IMR-90 (cell line): ENCODE measurements around the gene ZC3H7B. TPM values are rescaled to one million over a fixed set of nuclear protein-coding genes. Genes with fewer than 3 reads are reported as not detected.

Source experiments
- ATAC-seq: fragments of 200-7000 bp; cut with Tn5 transposase; 2 replicates; pipeline ENCODE4 v1.9.1; 2020; ENCODE audit warnings: low read depth, mild to moderate bottlenecking, moderate library complexity
- BruUV-seq: library from RNA; stranded (reverse); fragments of 400-500 nt; replicated peaks from 2 replicates; lab custom pipeline; 2021; lab: Mats Ljungman, UMichigan
- CTCF ChIA-PET: fragments of 300-600 bp; formaldehyde crosslinking; extraction: SDS; loops from one replicate; lab custom pipeline; 2021; ENCODE audit warnings: antibody characterized with exemption; lab: Yijun Ruan, JAX
- POLR2A ChIA-PET: fragments of 300-600 bp; sonication (Branson Sonifier 250); formaldehyde crosslinking; loops from one replicate; lab custom pipeline; 2022; ENCODE audit warnings: antibody characterized with exemption; ENCODE audit not compliant: unreplicated experiment; lab: Charles Lee
- DNase-seq: peaks from one replicate; pipeline ENCODE4 v3.0.0; 2013
- H2AFZ ChIP-seq: replicated peaks from 2 replicates; pipeline ENCODE3; 2013; ENCODE audit warnings: low read length, mild to moderate bottlenecking; ENCODE audit not compliant: poor library complexity
- H2AK5ac ChIP-seq: 2 replicates; pipeline ENCODE4 v1.6.1; 2013; ENCODE audit warnings: low read depth, low read length, inconsistent platforms
- H2AK9ac ChIP-seq: replicated peaks from 2 replicates; pipeline ENCODE3; 2013; ENCODE audit warnings: mild to moderate bottlenecking, low read depth, low read length, moderate library complexity; ENCODE audit not compliant: poor library complexity
- H2BK120ac ChIP-seq: 2 replicates; pipeline ENCODE4 v1.6.1; 2013; ENCODE audit warnings: low read depth, low read length, inconsistent platforms
- H2BK15ac ChIP-seq: 3 replicates; pipeline ENCODE4 v1.6.1; 2013; ENCODE audit warnings: low read depth, low read length, inconsistent platforms
- H2BK20ac ChIP-seq: 2 replicates; pipeline ENCODE4 v1.6.1; 2013; ENCODE audit warnings: low read depth, mild to moderate bottlenecking, inconsistent platforms, low read length, moderate library complexity
- H2BK5ac ChIP-seq: 2 replicates; pipeline ENCODE4 v1.6.1; 2013; ENCODE audit warnings: mild to moderate bottlenecking, low read depth, low read length, inconsistent platforms; ENCODE audit not compliant: poor library complexity, severe bottlenecking
- H3K14ac ChIP-seq: replicated peaks from 2 replicates; pipeline ENCODE4 v1.6.1; 2013; ENCODE audit warnings: low read depth, low read length, inconsistent platforms
- H3K18ac ChIP-seq: 2 replicates; pipeline ENCODE4 v1.6.1; 2013; ENCODE audit warnings: low read depth, low read length, control low read depth
- H3K23ac ChIP-seq: 2 replicates; pipeline ENCODE4 v1.6.1; 2013; ENCODE audit warnings: low read depth, low read length, inconsistent platforms
- H3K27ac ChIP-seq: 2 replicates; pipeline ENCODE4 v1.5.1; 2013; ENCODE audit warnings: mild to moderate bottlenecking, control low read depth, low read length; ENCODE audit not compliant: insufficient read depth
- H3K27me3 ChIP-seq: 2 replicates; pipeline ENCODE4 v1.6.1; 2013; ENCODE audit warnings: low read length; ENCODE audit not compliant: control insufficient read depth, insufficient read depth
- H3K36me3 ChIP-seq: 2 replicates; pipeline ENCODE4 v1.6.1; 2013; ENCODE audit warnings: low read length, mixed read lengths; ENCODE audit not compliant: control insufficient read depth, insufficient read depth
- H3K4ac ChIP-seq: 2 replicates; pipeline ENCODE4 v1.6.1; 2013; ENCODE audit warnings: low read depth, low read length, inconsistent platforms
- H3K4me1 ChIP-seq: 2 replicates; pipeline ENCODE4 v1.6.1; 2013; ENCODE audit warnings: low read length, mixed read lengths; ENCODE audit not compliant: control insufficient read depth, insufficient read depth
- H3K4me2 ChIP-seq: 2 replicates; pipeline ENCODE4 v1.6.1; 2013; ENCODE audit warnings: low read depth, mild to moderate bottlenecking, control low read depth, low read length, moderate library complexity
- H3K4me3 ChIP-seq: 2 replicates; pipeline ENCODE4 v1.5.1; 2013; ENCODE audit warnings: low read depth, mild to moderate bottlenecking, control low read depth, low read length, moderate library complexity; ENCODE audit not compliant: insufficient read depth
- H3K56ac ChIP-seq: 2 replicates; pipeline ENCODE4 v1.6.1; 2013; ENCODE audit warnings: low read length, inconsistent platforms; ENCODE audit not compliant: insufficient read depth; ENCODE audit errors: extremely low read depth
- H3K79me1 ChIP-seq, 2 experiments: 2 replicates each; pipeline ENCODE4 v1.6.1; 2013; ENCODE audit warnings: low read length in 2 of 2, inconsistent platforms in 1 of 2, low read depth in 1 of 2
- H3K9ac ChIP-seq: 2 replicates; pipeline ENCODE4 v1.6.1; 2013; ENCODE audit warnings: low read depth, low read length, control low read depth
- H3K9me1 ChIP-seq: 2 replicates; pipeline ENCODE4 v1.6.1; 2013; ENCODE audit warnings: low read length, inconsistent platforms; ENCODE audit not compliant: insufficient read depth
- H3K9me3 ChIP-seq: 2 replicates; pipeline ENCODE4 v1.6.1; 2013; ENCODE audit warnings: low read length; ENCODE audit not compliant: control insufficient read depth, insufficient read depth
- H4K20me1 ChIP-seq: 2 replicates; pipeline ENCODE4 v1.6.1; 2013; ENCODE audit warnings: low read length, inconsistent platforms; ENCODE audit not compliant: insufficient read depth
- H4K5ac ChIP-seq: 2 replicates; pipeline ENCODE4 v1.6.1; 2013; ENCODE audit warnings: mild to moderate bottlenecking, low read depth, low read length, control low read depth
- H4K8ac ChIP-seq, 2 experiments: 2 replicates each; pipeline ENCODE4 v1.6.1; 2013; ENCODE audit warnings: low read depth in 2 of 2, low read length in 2 of 2, control low read depth in 1 of 2, inconsistent platforms in 1 of 2
- H4K91ac ChIP-seq: 2 replicates; pipeline ENCODE4 v1.6.1; 2013; ENCODE audit warnings: low read depth, low read length, inconsistent platforms; ENCODE audit not compliant: insufficient read depth
- BHLHE40 ChIP-seq: fragments of 150-350 bp; IDR thresholded peaks from 2 replicates; pipeline ENCODE4 v1.6.1; 2016; ENCODE audit warnings: mild to moderate bottlenecking, low read depth, low read length
- CEBPB ChIP-seq: IDR thresholded peaks from 2 replicates; pipeline ENCODE4 v1.6.1; 2012; ENCODE audit warnings: low read depth, low read length, improper control_type of control experiment
- CHD1 ChIP-seq: IDR thresholded peaks from 2 replicates; pipeline ENCODE4 v1.6.1; 2012; ENCODE audit warnings: low read depth, low read length, improper control_type of control experiment
- FOS ChIP-seq: fragments of 150-350 bp; IDR thresholded peaks from 2 replicates; pipeline ENCODE4 v1.6.1; 2016; ENCODE audit warnings: low read depth, low read length
- MAFK ChIP-seq: IDR thresholded peaks from 2 replicates; pipeline ENCODE4 v1.6.1; 2012; ENCODE audit warnings: low read depth, low read length, improper control_type of control experiment
- MAZ ChIP-seq: IDR thresholded peaks from 2 replicates; pipeline ENCODE4 v1.6.1; 2012; ENCODE audit warnings: low read depth, mild to moderate bottlenecking, low read length, improper control_type of control experiment, moderate library complexity, borderline replicate concordance
- MXI1 ChIP-seq: IDR thresholded peaks from 2 replicates; pipeline ENCODE4 v1.6.1; 2012; ENCODE audit warnings: low read depth, mild to moderate bottlenecking, low read length, moderate library complexity, borderline replicate concordance
- NFE2L2 ChIP-seq: fragments of 150-350 bp; IDR thresholded peaks from 2 replicates; pipeline ENCODE4 v1.6.1; 2016; ENCODE audit warnings: low read depth, mild to moderate bottlenecking, low read length
- POLR2A ChIP-seq: IDR thresholded peaks from 2 replicates; pipeline ENCODE4 v1.6.1; 2012; ENCODE audit warnings: mild to moderate bottlenecking, low read depth, low read length
- RAD21 ChIP-seq: IDR thresholded peaks from 2 replicates; pipeline ENCODE4 v1.6.1; 2012; ENCODE audit warnings: low read length, improper control_type of control experiment
- RCOR1 ChIP-seq: IDR thresholded peaks from 2 replicates; pipeline ENCODE4 v1.6.1; 2012; ENCODE audit warnings: mild to moderate bottlenecking, low read length, improper control_type of control experiment; ENCODE audit not compliant: insufficient replicate concordance
- RFX5 ChIP-seq: IDR thresholded peaks from 2 replicates; pipeline ENCODE4 v1.8.0; 2012; ENCODE audit warnings: low read depth, mild to moderate bottlenecking, low read length, moderate library complexity
- SMC3 ChIP-seq: fragments of 150-350 bp; IDR thresholded peaks from 2 replicates; pipeline ENCODE4 v1.6.1; 2016; ENCODE audit warnings: low read depth, mild to moderate bottlenecking, antibody characterized with exemption, low read length, moderate library complexity
- WGBS, 2 experiments: methylation state at CpG; one replicate each; pipeline versions ENCODE4 v1.1.5 to v1.1.7; 2013; ENCODE audit warnings: missing lambda C conversion rate in 2 of 2; ENCODE audit not compliant: insufficient read length in 1 of 2; ENCODE audit errors: extremely low coverage in 2 of 2; 5-methylcytosine and 5-hydroxymethylcytosine counted together
- dilution Hi-C: fragments of 300-500 bp; cut with HindIII; formaldehyde crosslinking; loops from one replicate; pipeline ENCODE4 v1.14.3; 2018; ENCODE audit warnings: low sequenced_read_pairs; ENCODE audit not compliant: unreplicated experiment
- in situ Hi-C: fragments of 300-500 bp; cut with MboI; formaldehyde crosslinking; loops from 3 replicates; pipeline ENCODE4 v1.14.3; 2019; ENCODE audit warnings: low sequenced_read_pairs, inconsistent platforms, mixed read lengths
- intact Hi-C: fragments of 100-400 bp; cut with micrococcal nuclease; formaldehyde crosslinking; loops from 2 replicates; pipeline ENCODE4 v1.10.0; 2022
- polyA plus RNA-seq, 3 experiments: library from polyadenylated mRNA; depleted of rRNA; stranded (reverse); fragments of >200 nt; gene quantifications; 2 replicates each; pipeline ENCODE4 v1.2.3, GENCODE V29; 2012; ENCODE audit warnings: low replicate concordance in 1 of 3
- total RNA-seq: library from RNA; depleted of rRNA; stranded (reverse); fragments of >200 nt; gene quantifications from 2 replicates; pipeline ENCODE4 v1.2.3, GENCODE V29; 2012
- TF ChIP-seq, protein P1 (sequence below): conservative IDR thresholded peaks from 2 replicates; pipeline ENCODE4 v1.5.1; 2012; ENCODE audit warnings: mild to moderate bottlenecking, low read depth, low read length, improper control_type of control experiment
- TF ChIP-seq, protein P2 (sequence below): fragments of 150-350 bp; IDR thresholded peaks from 2 replicates; pipeline ENCODE4 v1.6.1; 2016; ENCODE audit warnings: low read depth, mild to moderate bottlenecking, low read length, moderate library complexity, borderline replicate concordance
- TF ChIP-seq, protein P3 (sequence below): fragments of 150-350 bp; IDR thresholded peaks from 2 replicates; pipeline ENCODE4 v1.6.1; 2017; ENCODE audit warnings: mild to moderate bottlenecking, antibody characterized with exemption, low read length, low read depth

The ZC3H7B gene
- total and polyA plus RNA-seq, 2 of the 4 experiments (the other 2 are of a cell fraction), result 37.6 to 72.3 TPM

- Histone ChIP-seq H3K36me3 (peaks cover 79% of the 10 kb centered on the region), H4K91ac (no peak overlapping the region), H3K27ac (no peak overlapping the region), H3K9ac (no peak overlapping the region), H3K9me3 (no peaks in the 10 kb centered on the region), H4K8ac (no peak overlapping the region), H3K18ac (no peak overlapping the region), H3K14ac (no peak overlapping the region), H2BK5ac (no peak overlapping the region), H3K4me1 (peaks cover 2% of the 10 kb centered on the region; the same call in 1 of the 2 replicates), H4K5ac (no peak overlapping the region), H3K4me2 (no peak overlapping the region), H2BK15ac (no peak overlapping the region), H3K27me3 (no peaks in the 10 kb centered on the region), H3K56ac (no peak overlapping the region), H3K4ac (no peak overlapping the region), H3K4me3 (no peak overlapping the region), H2AFZ (no peak overlapping the region), H3K9me1 (peaks cover 23% of the 10 kb centered on the region), H3K79me1 (peaks cover 23 to 66% of the 10 kb centered on the region in 2 experiments), H4K20me1 (peaks cover 34% of the 10 kb centered on the region), H2BK20ac (no peak overlapping the region), H3K23ac (no peak overlapping the region), H2AK5ac (no peak overlapping the region), H2BK120ac (no peak overlapping the region), H2AK9ac (no peak overlapping the region)
- in situ Hi-C loops, result no loop called here
- TF ChIP-seq FOS (no peak), MXI1 (no peak), MAZ (no peak), RAD21 (no peak), NFE2L2 (no peak), BHLHE40 (no peak), RCOR1 (no peak), SMC3 (no peak), POLR2A (no peak), RFX5 (no peak), CEBPB (no peak), CHD1 (no peak), MAFK (no peak)
- TF ChIP-seq, protein P1, sequence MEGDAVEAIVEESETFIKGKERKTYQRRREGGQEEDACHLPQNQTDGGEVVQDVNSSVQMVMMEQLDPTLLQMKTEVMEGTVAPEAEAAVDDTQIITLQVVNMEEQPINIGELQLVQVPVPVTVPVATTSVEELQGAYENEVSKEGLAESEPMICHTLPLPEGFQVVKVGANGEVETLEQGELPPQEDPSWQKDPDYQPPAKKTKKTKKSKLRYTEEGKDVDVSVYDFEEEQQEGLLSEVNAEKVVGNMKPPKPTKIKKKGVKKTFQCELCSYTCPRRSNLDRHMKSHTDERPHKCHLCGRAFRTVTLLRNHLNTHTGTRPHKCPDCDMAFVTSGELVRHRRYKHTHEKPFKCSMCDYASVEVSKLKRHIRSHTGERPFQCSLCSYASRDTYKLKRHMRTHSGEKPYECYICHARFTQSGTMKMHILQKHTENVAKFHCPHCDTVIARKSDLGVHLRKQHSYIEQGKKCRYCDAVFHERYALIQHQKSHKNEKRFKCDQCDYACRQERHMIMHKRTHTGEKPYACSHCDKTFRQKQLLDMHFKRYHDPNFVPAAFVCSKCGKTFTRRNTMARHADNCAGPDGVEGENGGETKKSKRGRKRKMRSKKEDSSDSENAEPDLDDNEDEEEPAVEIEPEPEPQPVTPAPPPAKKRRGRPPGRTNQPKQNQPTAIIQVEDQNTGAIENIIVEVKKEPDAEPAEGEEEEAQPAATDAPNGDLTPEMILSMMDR, result no peak
- TF ChIP-seq, protein P2, sequence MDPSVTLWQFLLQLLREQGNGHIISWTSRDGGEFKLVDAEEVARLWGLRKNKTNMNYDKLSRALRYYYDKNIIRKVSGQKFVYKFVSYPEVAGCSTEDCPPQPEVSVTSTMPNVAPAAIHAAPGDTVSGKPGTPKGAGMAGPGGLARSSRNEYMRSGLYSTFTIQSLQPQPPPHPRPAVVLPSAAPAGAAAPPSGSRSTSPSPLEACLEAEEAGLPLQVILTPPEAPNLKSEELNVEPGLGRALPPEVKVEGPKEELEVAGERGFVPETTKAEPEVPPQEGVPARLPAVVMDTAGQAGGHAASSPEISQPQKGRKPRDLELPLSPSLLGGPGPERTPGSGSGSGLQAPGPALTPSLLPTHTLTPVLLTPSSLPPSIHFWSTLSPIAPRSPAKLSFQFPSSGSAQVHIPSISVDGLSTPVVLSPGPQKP, result no peak
- TF ChIP-seq, protein P3, sequence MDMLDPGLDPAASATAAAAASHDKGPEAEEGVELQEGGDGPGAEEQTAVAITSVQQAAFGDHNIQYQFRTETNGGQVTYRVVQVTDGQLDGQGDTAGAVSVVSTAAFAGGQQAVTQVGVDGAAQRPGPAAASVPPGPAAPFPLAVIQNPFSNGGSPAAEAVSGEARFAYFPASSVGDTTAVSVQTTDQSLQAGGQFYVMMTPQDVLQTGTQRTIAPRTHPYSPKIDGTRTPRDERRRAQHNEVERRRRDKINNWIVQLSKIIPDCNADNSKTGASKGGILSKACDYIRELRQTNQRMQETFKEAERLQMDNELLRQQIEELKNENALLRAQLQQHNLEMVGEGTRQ, result no peak
- ATAC-seq (no peak), DNase-seq (no peak)
- no TSS peak for BruUV-seq
- intact Hi-C loops, result no loop called here
- ChIA-PET CTCF (no interaction called here), POLR2A (no interaction called here)
- 94% methylated on average over 16 of the region's 16 CpGs; no CpG with 5 or more reads in 1 of the 2 experiments for WGBS, 2 experiments
- dilution Hi-C loops, result no loop called here
Observed at GRCh38 chr22:41327124-41327523, 25.8 kb downstream of the ZC3H7B start.
